NCI-H2227 treated with DMSO at 0.1 percent for 48 hours (cell line): Measurements from ENCODE around the gene RBP2.

ENCODE experiments used
- DNase-seq: peaks from one replicate; lab custom pipeline; 2025; lab: John Stamatoyannopoulos, UW

RBP2 gene

DNA sequence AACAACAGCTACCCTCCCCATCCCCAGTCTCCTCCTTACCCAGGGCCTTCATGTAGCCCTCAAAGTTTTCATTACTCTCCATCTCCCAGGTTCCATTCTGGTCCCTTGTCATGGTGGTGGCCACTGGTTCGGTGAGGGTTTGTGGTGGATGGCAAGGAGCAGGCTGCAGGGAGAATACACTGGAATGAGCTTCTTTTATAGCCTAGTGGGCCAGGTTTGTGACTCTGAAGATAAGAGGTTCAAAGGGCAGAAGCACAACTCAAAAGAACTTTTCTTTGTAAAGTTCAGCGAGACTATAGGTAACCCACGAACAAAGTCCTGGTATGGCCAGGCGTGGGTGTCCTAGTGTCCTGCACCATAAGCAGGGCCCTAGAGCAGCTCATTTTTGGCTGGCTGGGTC, at the start of gene RBP2:
RBP2 (minus strand) TSS at position 169 of the 400 bp plus-strand sequence; CDS start at position 112, 57 bp downstream.
- no peak for DNase-seq

DNA sequence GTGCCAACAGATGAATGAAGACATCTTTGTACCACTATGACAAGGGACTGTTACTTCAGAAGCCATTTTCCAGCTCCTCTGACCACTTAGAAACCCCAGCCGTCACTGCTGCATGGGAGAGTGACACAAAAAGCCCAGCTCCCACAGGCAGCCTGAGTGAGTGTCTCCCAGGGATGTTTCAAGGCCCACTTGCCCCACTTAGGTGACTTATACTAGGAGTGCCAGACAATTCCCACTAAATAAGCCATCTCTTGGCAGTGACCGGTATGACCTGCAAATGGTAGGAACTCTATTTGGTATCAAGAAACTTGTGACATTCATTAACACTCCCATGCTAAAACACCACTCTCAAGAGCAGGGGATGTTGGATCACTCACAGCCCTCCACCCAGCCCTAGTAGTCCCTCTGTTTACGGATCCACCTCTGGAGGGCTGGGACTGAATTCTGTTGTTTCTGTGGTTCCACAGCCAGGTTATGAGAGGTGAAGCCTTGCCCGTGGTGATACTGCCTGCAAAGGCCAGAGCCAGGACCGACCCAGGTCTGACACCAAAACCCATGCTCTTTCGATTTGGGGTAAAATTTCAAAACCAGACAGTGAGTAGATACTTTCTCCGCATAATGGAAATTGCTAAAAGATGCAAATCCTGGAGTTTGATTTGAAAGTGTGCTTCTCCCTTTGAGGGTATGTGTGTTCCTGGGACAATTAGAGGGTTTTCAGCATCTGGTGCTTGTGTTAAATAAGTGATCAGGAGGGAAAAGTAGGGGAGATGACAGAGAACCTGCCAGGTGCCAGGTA, 48.7 kb upstream of the RBP2 start:
- no peak for DNase-seq

DNA sequence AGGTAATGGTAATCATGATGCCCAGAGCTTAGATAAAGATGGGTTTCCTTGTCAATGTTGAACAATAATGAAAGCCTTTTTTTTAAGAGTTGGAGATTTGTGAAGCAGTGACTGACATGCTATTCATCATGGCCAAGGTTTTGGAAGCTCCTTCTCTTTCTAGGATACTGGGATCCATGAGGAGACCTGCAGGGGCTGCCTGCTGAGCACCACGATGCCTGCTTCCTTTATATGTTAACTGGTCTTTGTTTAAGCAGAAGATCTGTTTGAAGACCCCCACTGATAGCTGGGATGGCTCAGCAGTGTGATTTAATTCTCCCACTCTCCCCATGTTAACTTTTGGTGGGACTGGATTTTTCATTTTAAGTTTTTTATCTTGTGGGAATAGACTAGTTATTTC, 47.4 kb upstream of the RBP2 start:
- DNase-seq, result no peak

DNA sequence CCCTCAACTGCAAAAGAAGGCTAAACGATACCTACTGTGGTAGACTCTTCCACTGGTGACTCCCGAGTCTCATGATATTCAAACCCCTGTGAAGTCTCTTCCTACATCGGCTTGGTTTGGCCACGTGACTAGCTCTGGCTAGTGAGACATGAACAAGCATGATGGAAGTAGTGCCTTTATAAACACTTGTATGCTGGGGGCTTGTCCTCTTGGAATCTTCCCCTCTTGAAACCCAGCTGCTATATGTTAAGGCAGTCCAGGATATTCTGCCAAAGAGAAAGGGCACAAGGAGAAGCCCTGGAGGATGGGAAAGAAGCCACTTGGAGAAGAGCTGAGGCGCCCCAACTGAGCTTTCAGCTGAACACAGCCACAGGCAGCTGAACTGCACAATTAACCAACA, 46.9 kb upstream of the RBP2 start:
- DNase-seq, result no peak

DNA sequence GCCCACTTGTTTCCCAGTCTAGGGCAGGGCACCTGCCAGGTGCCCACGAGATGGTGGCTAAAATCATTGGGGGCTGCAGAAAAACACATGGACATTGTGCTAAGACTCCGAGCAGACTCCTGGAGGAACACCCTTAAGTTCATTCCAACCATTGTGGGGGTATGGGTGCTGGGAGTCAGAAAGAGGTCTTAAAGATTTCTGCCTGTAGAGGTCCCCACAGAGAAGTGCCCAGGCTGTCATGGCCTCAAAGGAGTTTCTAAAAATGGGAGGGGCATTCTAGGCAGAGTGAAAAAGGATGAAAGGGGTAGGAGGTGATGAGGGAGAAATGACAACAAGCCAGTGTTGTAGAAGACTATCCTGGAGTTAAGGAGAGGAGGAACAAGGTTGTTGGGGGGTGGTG, 46.1 kb upstream of the RBP2 start:
- no peak for DNase-seq

DNA sequence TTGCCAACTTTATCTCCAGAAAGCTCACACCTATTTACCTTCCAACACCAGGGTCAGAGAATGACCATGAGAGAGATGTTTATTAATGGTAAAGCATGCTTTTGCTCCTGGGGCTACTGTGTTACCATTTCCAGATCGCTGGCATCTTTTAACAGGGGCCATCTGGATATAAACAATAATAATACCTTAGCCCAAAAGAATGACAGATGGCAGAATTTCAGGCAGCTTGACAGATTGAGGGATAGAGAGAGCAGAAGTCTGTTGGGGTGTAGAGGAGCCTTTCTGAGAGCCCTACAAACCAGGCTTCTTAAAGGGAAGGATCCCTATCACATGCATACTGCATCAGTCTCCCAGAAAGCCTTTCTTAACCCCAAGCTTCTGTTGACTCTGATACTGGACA, 45.5 kb upstream of the RBP2 start:
- no peak for DNase-seq

DNA sequence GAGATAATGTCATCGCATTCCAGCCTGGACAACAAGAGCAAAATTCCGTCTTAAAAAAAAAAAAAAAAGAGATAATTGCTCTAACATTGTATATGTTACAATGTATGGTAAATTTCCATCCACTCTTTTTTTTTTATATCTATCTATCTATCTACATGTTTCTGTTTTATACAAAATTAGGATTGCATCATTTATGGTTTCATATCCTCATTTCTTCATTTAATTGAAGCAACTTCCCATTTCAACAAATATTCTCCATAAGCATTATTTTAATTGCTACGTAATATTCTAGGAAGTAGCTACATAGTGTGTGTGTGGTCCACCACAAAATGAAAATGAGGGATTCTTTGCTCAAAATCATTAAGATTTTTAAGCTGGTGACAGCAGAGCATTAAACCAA, 44.8 kb upstream of the RBP2 start:
- no peak for DNase-seq

DNA sequence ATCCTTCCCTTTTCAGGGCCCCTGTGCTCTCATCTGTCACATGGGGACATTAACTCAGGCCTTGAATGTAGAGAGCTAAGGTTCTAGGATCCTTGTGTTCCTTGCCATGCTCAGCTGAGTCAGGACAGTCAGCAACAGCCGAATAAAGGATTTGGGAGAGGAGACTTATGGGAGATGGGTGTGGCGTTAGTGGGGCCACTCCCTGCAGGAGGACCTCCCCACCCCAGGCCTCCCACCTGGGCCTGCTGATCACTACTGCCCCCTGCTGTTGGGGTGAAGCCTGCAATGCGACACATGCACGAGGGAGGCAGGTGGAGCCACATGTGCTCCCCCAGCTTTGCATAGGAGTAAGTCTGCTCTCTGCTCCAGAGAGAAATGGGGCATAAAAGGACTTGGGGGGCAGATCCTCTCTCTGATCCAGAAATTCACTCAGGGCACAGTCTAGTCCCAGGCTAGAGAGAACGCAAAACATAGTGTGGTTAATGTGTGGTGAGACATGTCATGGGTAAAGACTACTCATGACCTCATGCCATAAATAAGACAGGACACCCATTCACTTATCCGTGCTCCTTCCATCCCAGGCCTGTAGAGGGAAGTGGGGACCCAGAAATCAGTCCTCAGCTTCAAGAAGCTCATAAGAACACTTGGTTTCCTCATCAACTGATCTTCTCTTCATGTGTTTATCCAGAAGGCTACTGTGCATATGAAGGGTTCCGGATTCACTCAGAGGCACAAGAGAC, 43.9 kb upstream of the RBP2 start:
- no peak for DNase-seq

DNA sequence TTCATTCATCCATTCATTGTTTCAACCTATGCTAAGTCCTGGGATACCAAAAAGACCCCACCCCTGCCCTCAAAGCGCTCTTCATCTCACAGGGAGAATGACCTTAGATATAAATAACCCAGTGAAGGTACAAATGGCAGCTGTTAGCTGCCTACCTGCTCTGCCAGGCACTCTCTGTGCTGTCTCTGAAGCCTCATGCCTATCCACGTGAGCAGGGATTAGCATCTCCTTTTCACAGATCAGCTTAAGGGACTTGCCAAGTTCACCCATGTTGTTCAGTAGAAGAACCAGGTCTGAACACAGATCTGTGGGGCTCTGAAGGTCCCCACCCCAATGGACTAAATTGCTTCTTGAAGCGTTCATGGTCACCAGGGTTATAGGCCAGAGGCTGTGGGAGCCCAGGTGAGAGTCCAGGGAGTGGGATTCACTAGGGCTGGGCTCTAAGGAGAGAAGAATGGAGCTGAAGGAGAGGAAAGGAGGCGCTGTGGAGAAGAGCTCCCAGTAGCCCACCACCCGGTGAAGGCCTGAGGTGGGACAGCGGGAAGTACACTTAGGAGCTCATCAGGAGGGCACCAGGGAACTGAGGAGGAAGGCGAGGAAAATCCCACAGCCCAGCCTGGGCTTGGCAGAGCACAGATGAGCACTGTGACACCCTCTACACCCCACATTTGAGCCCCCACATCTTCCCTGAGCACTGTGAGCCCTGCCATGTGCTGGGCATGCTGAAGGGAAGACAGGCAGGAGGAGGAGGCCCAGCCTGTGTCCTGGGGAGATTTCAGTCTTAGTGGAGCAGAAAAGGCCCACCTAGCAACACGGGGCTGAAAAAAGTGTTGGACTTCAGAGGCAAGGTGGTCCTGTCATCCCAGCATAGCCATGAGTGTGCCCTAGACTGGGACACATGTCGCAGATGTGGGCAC, 42.9 kb upstream of the RBP2 start:
- DNase-seq, result no peak

DNA sequence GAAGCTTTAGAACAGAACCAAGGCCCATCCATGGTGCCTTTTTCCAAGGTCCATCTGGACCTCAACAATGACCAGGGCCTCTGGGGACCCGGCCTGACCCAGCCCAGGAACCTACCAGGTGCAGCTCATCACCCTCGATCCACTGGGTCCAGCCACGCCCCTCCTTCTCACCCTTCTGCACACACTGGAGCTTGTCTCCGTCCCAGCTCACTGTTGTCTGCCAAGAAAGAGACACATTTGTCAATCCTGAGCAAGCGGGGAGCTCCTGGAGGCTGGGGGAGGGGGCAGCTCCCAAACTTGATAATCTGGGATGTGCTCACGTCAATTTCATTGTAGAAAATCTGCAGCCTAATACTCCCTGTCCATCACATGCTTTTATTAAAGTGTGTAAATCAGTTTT, 42.0 kb upstream of the RBP2 start:
- no peak for DNase-seq

DNA sequence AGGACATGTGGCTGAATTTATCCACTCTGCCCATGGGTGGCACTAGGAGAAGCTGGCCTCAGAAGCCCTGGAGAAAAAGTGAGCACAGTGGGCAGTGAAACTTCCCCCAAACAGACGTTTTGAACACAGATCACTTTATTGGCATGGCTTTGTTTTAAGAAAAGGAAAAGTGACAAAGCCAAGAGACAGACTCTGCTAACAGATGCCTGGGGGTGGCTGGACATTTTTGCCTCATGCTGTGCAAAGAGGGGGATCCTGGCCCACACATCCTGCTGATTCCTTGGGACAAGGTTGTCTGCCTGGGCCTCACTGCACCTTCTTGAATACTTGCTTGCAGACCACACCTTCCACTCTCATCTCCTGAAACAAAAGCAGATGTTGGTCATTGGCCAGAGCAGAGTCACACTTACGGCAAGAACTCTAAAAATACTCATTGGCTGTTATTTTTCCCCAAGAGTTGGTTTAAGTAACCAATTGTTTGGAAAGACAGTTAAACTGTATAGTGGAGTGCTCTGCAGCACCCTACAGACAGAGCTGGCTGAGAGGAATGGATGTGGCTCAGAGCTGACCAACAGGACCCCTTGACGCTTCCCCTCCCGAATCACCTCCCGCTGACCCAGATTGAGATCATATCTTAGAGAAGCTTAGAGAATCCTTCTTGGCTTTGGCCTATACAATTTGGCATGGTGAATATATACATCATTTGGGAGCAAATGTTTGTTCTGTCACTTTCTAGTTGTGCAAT, 41.2 kb upstream of the RBP2 start:
- DNase-seq, result no peak

DNA sequence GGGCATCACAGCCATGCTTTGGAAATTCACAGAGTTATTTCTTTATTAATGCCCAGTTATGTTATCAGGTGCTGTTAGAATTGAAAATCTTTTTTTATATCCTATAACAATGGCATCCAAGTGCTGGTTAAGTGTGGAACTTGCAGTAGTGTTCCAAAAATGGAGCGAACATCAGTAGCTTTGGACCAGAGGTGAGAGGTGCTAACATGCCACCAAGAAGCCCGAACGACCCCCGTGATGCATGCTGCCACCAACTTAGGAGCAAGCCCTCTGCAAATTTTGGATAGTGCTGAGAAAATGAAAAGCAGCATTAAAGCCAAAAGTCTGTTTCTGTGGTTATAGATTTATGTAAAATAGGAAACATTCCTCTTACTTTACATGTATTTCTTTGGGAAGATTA, 38.4 kb upstream of the RBP2 start:
- DNase-seq, result no peak

DNA sequence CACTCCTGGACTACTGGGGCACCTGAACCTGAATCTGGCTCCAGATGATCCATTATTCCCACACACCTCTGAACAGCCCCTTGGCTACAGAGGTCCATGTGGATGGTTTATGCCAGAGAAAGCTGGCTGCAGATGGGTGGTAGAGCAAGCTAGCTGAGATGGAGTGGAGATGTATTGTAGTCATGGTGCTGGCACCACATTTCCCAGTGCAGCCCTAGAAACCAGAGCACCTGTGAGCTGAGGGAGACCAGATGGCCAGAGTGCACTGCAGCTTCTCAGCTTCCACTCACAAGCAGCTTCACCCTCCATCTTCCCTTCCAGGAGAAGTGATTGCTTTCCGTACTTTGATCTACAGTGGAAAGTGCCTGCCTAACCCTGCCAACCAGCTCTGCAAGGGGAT, 33.3 kb upstream of the RBP2 start:
- no peak for DNase-seq

DNA sequence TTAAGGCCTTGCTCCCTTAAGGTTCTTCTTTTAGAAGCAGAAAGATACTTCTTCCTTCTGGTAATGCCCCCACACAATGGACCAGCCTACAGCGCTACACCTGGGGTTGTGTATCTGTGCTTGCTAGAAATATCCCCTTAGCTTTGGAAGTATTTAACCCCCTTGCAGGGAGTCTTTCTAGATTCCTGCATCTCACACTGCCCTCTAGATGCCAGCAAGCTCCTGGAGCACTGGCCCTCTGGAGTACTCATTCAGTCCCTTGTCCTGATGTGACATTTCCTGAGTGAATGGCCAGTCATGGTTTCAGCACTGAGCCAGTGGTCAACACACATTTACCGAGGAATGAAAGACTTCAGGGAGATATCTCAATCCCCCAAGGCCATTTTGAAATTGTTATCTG, 30.4 kb upstream of the RBP2 start:
- no peak for DNase-seq

DNA sequence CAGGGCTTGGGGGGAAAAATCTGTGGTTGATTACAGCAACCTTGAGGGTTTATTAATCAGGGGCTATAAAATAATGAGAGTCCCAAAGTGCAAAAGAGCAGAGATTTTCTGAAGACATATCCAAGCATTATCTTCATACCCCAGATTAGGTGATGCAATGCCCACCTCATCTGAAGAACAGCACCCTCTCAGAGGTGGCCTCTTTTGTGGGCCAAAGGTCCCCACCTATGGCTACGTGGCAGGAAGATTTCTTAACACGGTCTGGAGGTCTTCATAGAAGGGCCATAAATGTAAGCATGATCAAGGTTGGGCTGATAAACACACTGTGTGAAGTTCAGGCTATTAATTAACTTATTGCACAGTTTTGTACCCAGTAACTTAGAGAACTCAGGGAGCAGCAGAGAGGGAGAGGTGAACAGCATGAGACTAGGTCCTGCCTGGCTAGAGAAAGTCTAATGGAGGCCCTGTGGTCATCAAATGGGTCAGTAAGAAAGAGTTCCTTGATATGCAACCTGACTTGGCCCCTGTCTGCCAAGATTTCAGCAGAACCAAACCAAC, 29.6 kb upstream of the RBP2 start:
- DNase-seq, result no peak

DNA sequence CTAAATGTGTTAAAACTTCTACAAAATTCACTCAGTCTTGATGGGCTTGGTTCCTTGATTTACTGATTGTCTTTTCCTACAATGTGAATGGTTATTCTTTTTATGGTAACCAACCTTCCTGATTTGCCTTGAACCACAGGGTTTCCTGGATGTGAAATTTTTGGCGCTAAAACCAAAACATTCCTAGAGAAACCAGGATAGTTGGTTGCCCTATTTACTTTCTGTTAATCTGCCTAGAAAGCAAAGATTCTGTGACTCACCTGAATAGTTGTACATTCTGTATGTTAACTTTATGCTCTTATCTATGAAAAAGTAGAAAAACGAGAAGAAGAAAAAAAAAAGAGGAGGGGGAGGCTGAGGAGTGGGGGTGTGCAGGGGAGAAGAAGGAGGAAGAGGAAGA, 23.2 kb upstream of the RBP2 start:
- DNase-seq, result no peak

DNA sequence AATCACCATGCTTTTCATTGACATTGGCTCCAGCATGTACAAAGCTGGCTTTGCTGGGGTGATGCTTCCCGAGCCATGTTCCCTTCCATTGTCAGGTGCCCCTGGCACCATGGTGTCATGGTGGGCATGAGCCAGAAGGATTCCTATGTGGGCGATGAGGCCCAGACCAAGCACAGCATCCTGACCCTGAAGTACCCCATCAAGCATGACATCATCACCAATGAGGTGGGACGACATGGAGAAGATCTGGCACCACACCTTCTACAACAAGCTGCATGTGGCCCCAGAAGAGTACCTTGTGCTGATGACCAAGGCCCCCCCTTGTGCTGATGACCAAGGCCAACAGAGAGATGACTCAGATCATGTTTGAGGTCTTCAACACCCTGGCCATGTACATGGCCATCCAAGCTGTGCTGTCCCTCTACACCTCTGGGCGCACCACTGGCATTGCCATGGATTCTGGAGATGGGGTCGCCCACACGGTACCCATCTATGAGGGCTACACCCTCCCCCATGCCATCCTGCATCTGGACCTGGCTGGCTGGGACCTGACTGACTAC, 17.6 kb upstream of the RBP2 start:
- DNase-seq, result no peak

DNA sequence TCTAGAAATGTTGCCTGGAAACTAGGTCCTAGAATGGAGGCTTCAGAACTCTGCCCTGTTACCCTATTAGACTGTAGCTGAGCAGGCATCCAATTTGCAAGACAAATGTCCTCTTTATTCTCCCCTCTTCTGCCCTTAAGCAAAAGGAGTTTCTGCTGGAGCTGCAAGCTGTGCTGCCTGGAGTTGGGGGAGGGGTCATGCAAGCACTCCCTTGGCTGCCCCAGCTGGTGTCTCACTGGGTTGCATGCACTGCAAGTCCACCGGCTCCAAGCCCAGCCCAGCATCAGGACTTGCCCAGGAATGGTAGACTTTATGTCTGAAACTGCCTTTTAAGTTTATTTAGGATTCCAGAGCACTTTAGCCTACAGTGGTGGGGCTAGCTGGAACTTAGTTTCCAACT, 15.7 kb upstream of the RBP2 start:
- no peak for DNase-seq

DNA sequence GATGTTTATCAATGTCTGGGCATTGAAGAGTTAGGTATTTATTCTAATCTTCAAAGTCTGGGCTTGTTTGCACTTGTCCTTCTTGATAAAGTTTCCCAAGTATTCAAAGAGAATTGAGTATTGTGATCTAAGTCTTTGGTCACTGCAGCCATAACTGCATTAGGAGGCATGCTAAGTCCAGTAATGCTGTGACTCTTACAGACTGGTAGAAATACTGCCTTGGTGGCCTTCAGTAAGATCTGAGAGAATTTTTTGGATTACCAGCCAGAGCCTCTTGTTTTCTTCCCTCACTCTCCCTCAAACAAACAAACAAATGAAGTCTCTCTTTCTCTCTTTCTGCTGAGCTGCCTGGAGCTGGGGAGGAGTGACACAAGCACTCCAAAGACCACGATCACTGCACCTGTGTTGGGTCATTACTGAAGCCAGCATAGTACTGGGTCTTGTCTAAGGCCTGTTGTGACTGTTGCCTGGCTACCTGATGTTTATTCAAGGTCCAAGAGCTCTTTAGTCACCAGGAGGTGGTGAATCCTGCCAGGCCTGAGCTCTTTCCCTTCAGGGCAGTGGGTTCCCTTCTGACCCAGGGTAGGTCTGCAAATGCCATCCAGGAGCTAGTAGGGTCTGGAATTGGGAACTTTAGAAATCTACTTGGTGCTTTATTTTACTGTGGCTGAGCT, 14.8 kb upstream of the RBP2 start:
- no peak for DNase-seq

DNA sequence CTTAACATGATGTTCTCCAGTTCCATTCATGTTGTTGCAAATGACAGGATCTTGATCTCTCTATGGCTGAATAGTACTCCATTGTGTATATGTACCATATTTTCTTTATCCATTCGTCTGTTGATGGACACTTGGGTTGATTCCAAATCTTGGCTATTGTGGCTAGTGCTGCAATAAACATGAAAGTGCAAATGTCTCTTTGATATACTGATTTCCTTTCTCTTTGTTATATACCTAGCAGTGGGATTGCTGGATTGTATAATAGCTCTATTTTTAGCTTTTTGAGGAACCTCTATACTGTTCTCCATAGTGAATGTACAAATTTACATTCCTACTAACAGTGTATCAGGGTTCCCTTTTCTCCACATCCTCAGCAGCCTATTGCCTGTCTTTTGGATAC, 5.9 kb upstream of the RBP2 start:
- DNase-seq, result no peak

DNA sequence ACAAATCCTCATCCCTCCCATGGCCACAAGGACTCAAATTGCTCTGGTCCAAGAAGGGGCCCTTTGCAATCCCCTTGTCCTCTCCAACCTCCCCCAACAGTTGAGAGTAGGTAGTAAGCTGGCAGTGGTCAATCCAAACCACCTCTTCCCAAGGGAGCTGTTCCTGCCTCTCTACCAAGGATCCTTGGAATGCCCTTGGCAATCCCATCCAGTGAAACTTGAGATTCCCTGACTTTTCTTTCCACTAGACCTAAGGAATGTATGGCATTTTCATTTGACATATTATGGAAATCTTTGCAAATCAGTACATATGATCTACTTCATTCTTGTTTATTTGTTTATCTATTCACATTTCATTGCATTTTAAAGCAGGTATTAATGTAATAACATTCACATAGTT, 4.8 kb upstream of the RBP2 start:
- no peak for DNase-seq
